Gastroesophageal sphincter (tissue), 4 donors: ENCODE measurements around the gene RRBP1. TPM values are rescaled to one million over a fixed set of nuclear protein-coding genes. Genes with fewer than 3 reads are reported as not detected.

Experiments
- ATAC-seq: fragments of 150-250 bp; one replicate; pipeline ENCODE4 v1.9.1; 2016; ENCODE audit warnings: mild to moderate bottlenecking, moderate library complexity
- H3K27ac ChIP-seq, 4 donors: fragments of 200-600 bp; sonication (generic) in 3 of 4; 1 replicate in 3 of 4; 2 replicates in 1 of 4; pipeline ENCODE4 v1.5.1; 2016 to 2019
- H3K27me3 ChIP-seq: fragments of 200-600 bp; sonication (generic); one replicate; pipeline ENCODE4 v1.5.1; 2019
- H3K36me3 ChIP-seq, 2 donors: fragments of 200-600 bp; sonication (generic); one replicate each; pipeline ENCODE4 v1.5.1; 2019; ENCODE audit warnings: control low read depth in 1 of 2
- H3K4me1 ChIP-seq, 3 donors: fragments of 200-600 bp; sonication (generic); 1 replicate in 2 of 3; 2 replicates in 1 of 3; pipeline ENCODE4 v1.5.1; 2016 to 2019; ENCODE audit warnings: control low read depth in 2 of 3
- H3K4me3 ChIP-seq, 2 donors: fragments of 200-600 bp; sonication (generic); one replicate each; pipeline ENCODE4 v1.5.1; 2019; ENCODE audit warnings: mild to moderate bottlenecking in 1 of 2, moderate library complexity in 1 of 2
- H3K9me3 ChIP-seq, 3 donors: fragments of 200-600 bp; sonication (generic); one replicate each; pipeline ENCODE4 v1.5.1; 2017 to 2019; ENCODE audit warnings: control low read depth in 2 of 3
- EP300 ChIP-seq: sonication (generic); formaldehyde crosslinking; IDR thresholded peaks from one replicate; pipeline ENCODE4 v1.6.1; 2017; ENCODE audit warnings: antibody characterized with exemption, mild to moderate bottlenecking
- POLR2A ChIP-seq, 2 donors: fragments of 450-650 bp; IDR thresholded peaks; one replicate each; pipeline ENCODE4 v1.6.1; 2017; ENCODE audit warnings: antibody characterized with exemption in 2 of 2, mild to moderate bottlenecking in 2 of 2, moderate library complexity in 1 of 2
- POLR2AphosphoS5 ChIP-seq: sonication (generic); formaldehyde crosslinking; IDR thresholded peaks from one replicate; pipeline ENCODE4 v1.6.1; 2017; ENCODE audit warnings: antibody characterized with exemption
- WGBS, 2 donors: methylation state at CpG; one replicate each; pipeline ENCODE4 v1.1.5; 2018; ENCODE audit warnings: low coverage in 1 of 2; 5-methylcytosine and 5-hydroxymethylcytosine counted together
- total RNA-seq, 4 donors: library from RNA; depleted of rRNA; stranded (reverse); fragments of >200 nt; gene quantifications; one replicate each; pipeline ENCODE4 v1.1.0, GENCODE V29; 2016
- TF ChIP-seq, protein P1 (sequence below), 4 experiments: fragments of 200-600 bp in 2 of 4; fragments of 450-650 bp in 2 of 4; sonication (generic) in 1 of 4; IDR thresholded peaks; one replicate each; pipeline ENCODE4 v1.5.1; 2017 to 2019; ENCODE audit warnings: antibody characterized with exemption in 4 of 4, mild to moderate bottlenecking in 2 of 4, moderate library complexity in 2 of 4

Gene RRBP1
- total RNA-seq, 4 donors from 2014 or later: 61.2 to 89.8 (median 64.7) TPM

DNA sequence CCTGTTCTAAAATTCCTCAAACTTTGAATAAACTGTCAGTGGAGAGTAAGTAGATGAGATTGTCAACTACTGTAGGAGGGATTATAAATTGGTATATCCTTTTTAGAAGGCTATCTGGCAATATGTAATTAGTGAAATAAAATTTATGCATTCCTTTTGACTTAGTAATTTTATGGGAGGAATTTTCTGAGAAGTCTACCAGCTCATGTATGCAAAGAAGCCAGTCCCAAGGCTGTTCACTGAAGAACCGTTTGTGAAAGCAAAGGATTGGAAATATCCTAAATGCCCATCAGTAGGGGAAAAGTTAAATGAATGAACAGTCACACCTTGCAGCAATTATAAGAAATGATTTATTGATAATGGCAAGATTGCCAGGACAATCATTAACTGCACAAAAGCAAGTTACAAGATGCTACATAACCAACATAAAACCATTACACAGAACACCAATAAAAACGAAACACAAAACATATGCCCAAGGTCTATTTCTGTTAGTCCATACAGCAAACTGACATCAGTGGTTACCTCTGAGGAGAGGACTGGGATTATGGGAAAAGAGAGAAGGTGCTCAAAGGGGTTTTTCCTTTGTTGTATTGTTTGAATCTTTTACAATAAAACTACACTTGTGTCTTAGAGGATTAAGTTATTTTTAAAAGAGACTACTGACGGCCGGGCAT, 116.7 kb downstream of the RRBP1 start:
- H3K27me3 ChIP-seq: no peaks in the 10 kb centered on the region
- WGBS, 2 donors: 36 to 41% methylated on average over 2 to 4 of the region's 4 CpGs
- H3K27ac ChIP-seq: peak overlapping the region; percentile 99 to 100 (median 100)
- TF ChIP-seq POLR2AphosphoS5 (peak; percentile 30), POLR2A (IDR thresholded peaks at IDR 0.05) (no peak), EP300 (no peak)
- TF ChIP-seq, protein P1, sequence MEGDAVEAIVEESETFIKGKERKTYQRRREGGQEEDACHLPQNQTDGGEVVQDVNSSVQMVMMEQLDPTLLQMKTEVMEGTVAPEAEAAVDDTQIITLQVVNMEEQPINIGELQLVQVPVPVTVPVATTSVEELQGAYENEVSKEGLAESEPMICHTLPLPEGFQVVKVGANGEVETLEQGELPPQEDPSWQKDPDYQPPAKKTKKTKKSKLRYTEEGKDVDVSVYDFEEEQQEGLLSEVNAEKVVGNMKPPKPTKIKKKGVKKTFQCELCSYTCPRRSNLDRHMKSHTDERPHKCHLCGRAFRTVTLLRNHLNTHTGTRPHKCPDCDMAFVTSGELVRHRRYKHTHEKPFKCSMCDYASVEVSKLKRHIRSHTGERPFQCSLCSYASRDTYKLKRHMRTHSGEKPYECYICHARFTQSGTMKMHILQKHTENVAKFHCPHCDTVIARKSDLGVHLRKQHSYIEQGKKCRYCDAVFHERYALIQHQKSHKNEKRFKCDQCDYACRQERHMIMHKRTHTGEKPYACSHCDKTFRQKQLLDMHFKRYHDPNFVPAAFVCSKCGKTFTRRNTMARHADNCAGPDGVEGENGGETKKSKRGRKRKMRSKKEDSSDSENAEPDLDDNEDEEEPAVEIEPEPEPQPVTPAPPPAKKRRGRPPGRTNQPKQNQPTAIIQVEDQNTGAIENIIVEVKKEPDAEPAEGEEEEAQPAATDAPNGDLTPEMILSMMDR (IDR thresholded peaks at IDR 0.05): no peak
- H3K36me3 ChIP-seq: no peaks in the 10 kb centered on the region
- no peak for ATAC-seq
- peaks cover 4 to 82% (median 17%) of the 10 kb centered on the region in 3 donors for H3K4me1 ChIP-seq
- no peaks in the 10 kb centered on the region for H3K9me3 ChIP-seq
- H3K4me3 ChIP-seq: no peak overlapping the region

Other genes with a start within 250 kb of the RRBP1 start
- gene BFSP1, start 150.9 kb downstream of the RRBP1 start, total RNA-seq: 1 to 10 TPM; 2.0 to 5.9 (median 5.0) TPM
- 1,000 to 10,000 TPM; 1,820 to 3,515 (median 2,996) TPM for gene DSTN, start 112.2 kb downstream of the RRBP1 start, total RNA-seq
- gene BANF2, start 17.7 kb upstream of the RRBP1 start, total RNA-seq: not detected